Activated naive CD4-positive, alpha-beta T cell treated with anti-CD3 and anti-CD28 coated beads, Interleukin-2, amount 10 ng/mL, durations not matched to agents 7 days and 5 days (primary cell): ENCODE measurements around the gene NAT16.

Experiments used
- CTCF ChIA-PET: fragments of 350-600 bp; sonication (Branson Sonifier 250); formaldehyde crosslinking; loops from one replicate; lab custom pipeline; 2021; ENCODE audit warnings: antibody characterized with exemption; lab: Charles Lee
- DNase-seq: peaks from one replicate; pipeline ENCODE4 v3.0.0-alpha.2; 2020
- H3K27ac Mint-ChIP-seq: one replicate; pipeline ENCODE4 v1.8.0; 2021; ENCODE audit warnings: mild to moderate bottlenecking, moderate library complexity, mixed read lengths
- H3K27me3 Mint-ChIP-seq: one replicate; pipeline ENCODE4 v1.8.0; 2021; ENCODE audit warnings: mild to moderate bottlenecking, mixed read lengths
- H3K36me3 Mint-ChIP-seq: one replicate; pipeline ENCODE4 v1.8.0; 2021; ENCODE audit warnings: mixed read lengths
- H3K4me1 Mint-ChIP-seq: one replicate; pipeline ENCODE4 v1.8.0; 2021; ENCODE audit warnings: mixed read lengths
- H3K4me3 Mint-ChIP-seq: one replicate; pipeline ENCODE4 v1.8.0; 2021; ENCODE audit warnings: mild to moderate bottlenecking, moderate library complexity, mixed read lengths
- H3K9me3 Mint-ChIP-seq: one replicate; pipeline ENCODE4 v1.8.0; 2021; ENCODE audit warnings: mixed read lengths

NAT16 gene

DNA sequence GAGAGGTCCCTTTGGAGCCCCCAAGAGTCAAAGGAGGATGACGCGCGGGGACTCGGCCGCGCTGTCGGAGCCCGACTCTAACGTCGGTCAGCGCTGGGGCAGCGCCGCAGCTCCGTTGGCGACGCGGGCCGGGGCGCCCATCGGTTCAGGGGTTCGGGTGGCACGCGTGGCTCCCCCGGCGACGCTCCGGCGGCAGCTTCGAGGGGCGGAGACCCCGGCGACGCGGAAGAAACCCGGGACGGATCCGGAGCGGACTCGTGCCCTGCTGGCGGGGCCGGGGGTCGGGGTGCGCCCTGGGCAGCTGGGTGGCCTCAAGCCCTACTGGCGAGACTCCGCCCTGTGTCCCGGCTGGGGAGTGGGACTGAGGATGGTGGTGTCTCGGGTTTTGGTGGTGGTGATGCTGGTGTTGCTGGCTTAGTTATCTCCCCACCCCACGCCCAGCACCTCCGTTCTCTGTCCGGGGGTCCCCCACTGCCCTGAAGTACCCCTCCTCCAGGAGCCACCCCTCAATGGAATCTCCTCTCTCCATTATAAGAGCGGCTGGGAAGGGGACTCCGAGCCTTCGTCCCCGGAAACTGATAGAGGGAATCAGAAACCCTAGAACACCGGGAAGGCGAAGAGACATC lies at the start of gene NAT16:
Gene NAT16, minus strand, starts transcription at position 164 of the 626 bp plus-strand sequence. CDS start 5,486 bp downstream, outside the sequence.
- H3K27me3 Mint-ChIP-seq, result peaks cover 77% of the 10 kb centered on the region
- no peaks in the 10 kb centered on the region for H3K36me3 Mint-ChIP-seq
- CTCF ChIA-PET, result interaction anchor here (1.6 to 2.0 kb wide), 3 partner anchors 9 to 36 kb away, joined by 3 to 6 read pairs (median 4); no protein-coding TSS in a partner anchor
- no peaks in the 10 kb centered on the region for H3K9me3 Mint-ChIP-seq
- H3K4me1 Mint-ChIP-seq, result peaks cover 4% of the 10 kb centered on the region
- no peak within 1 kb of the TSS for H3K4me3 Mint-ChIP-seq
- DNase-seq, result no peak
- no peak within 1 kb of the TSS for H3K27ac Mint-ChIP-seq

DNA sequence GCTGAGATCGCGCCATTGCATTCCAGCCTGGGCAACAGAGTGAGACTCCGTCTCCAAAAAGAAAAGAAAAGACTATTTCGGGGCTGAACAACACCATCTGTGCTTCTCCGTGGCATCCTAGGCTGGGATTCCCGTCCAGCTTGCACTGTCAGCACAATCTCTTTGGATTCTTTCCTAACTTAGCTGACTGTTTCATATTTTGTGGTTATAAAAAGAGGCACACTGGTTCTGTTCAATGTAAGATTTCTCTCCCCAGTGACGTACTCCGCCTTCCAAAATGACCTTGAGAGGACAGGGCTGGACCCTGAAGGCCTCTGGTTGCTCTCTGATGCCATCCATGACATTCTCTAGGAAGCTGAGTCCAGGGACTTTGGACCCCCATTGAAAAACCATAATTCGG lies 46.6 kb upstream of the NAT16 start:
- no peaks in the 10 kb centered on the region for H3K27me3 Mint-ChIP-seq
- no peak overlapping the region for H3K27ac Mint-ChIP-seq
- DNase-seq, result no peak
- H3K4me1 Mint-ChIP-seq, result peaks cover 9% of the 10 kb centered on the region
- H3K4me3 Mint-ChIP-seq, result no peak overlapping the region
- H3K9me3 Mint-ChIP-seq, result no peaks in the 10 kb centered on the region
- peaks cover 46% of the 10 kb centered on the region for H3K36me3 Mint-ChIP-seq
- CTCF ChIA-PET, result no interaction called here

DNA sequence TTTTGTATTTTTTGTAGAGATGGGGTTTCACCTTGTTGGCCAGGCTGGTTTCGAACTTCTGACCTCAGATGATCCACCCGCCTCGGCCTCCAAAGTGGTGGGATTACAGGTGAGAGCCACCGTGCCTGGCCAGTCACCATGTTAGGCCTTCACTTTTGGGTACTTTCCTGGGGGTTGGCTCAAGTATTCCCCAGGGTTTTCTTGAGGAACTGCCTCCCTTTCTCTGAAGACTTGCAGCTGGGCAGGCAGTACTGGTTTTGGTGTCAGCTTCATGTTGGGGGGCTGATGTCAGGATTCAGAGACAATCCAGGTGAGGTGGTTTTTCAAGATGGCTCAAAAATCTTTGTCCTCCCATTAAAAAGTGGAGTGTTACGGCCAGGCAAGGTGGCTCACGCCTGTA lies 45.6 kb upstream of the NAT16 start:
- CTCF ChIA-PET, result no interaction called here
- Mint-ChIP-seq H3K36me3 (peaks cover 53% of the 10 kb centered on the region), H3K9me3 (no peaks in the 10 kb centered on the region), H3K4me3 (no peak overlapping the region), H3K4me1 (peaks cover 9% of the 10 kb centered on the region), H3K27ac (no peak overlapping the region), H3K27me3 (no peaks in the 10 kb centered on the region)
- no peak for DNase-seq

DNA sequence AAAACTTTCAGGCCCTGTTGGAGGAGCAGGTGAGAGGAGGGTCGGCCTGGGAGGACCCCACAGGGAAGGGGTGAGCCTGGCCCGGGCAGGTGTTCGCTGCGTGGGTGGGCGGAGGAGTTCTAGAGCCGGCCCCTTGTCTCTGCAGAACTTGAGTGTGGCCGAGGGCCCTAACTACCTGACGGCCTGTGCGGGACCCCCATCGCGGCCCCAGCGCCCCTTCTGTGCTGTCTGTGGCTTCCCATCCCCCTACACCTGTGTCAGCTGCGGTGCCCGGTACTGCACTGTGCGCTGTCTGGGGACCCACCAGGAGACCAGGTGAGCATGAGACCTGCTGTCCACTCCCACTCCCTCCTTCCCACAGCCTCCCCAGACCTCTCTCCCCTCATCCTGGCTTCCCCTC lies 43.4 kb upstream of the NAT16 start:
- Mint-ChIP-seq H3K4me3 (no peak overlapping the region), H3K27me3 (no peaks in the 10 kb centered on the region), H3K9me3 (no peaks in the 10 kb centered on the region), H3K4me1 (peaks cover 24% of the 10 kb centered on the region), H3K36me3 (peaks cover 45% of the 10 kb centered on the region), H3K27ac (peak overlapping the region; percentile 45)
- CTCF ChIA-PET, result no interaction called here
- no peak for DNase-seq

DNA sequence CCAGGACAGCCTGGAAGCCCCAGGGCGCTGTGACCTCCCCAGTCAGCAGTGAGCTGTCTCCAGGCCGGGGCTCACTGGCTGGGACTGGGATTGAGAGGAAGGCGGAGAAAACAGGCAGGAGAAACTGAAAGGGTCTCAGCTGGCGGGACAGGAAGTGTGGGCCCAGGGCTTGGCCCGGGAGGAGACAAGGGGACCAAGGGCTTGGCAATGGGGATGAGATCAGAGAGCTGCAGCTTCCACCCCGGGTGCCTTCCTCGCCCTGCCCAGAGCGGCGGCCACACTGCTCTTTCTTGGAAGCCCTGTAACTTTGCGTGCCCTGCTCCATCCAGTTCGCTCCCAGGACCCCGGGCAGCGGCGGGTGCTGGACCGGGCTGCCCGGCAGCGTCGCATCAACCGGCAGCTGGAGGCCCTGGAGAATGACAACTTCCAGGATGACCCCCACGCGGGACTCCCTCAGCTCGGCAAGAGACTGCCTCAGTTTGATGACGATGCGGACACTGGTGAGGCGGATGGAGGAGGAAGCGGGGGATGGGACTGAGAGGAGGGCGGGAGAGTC lies 42.3 kb upstream of the NAT16 start:
- H3K27me3 Mint-ChIP-seq, result no peaks in the 10 kb centered on the region
- peaks cover 28% of the 10 kb centered on the region for H3K4me1 Mint-ChIP-seq
- no peak overlapping the region for H3K4me3 Mint-ChIP-seq
- H3K9me3 Mint-ChIP-seq, result no peaks in the 10 kb centered on the region
- no peak for DNase-seq
- no peak overlapping the region for H3K27ac Mint-ChIP-seq
- H3K36me3 Mint-ChIP-seq, result peaks cover 44% of the 10 kb centered on the region
- CTCF ChIA-PET, result interaction anchor here (1.0 kb wide), 1 partner anchor 22 kb away, joined by 3 read pairs; no protein-coding TSS in a partner anchor

DNA sequence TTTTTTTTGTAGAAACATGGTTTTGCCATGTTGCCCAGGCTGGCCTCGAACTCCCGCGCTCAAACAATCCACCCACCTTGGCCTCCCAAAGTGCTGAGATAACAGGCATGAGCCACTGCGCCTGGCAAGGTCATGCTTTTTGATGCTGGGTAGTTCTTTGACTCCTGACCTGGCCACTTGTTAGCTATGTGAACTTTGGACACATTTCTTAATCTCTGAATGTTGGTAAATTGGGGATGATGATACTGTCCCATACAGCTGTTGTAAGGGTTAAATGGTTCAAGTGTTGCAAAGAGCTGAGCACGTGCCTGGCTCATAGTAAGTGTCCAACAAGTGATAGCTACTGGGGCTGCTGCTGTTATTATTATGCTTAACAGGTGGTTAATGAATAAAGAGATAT lies 40.2 kb upstream of the NAT16 start:
- CTCF ChIA-PET, result interaction anchor here (4.9 kb wide), 1 partner anchor 24 kb away, joined by 33 read pairs; the partner anchor contains the start of gene FIS1
- no peak for DNase-seq
- Mint-ChIP-seq H3K36me3 (peaks cover 52% of the 10 kb centered on the region), H3K27me3 (no peaks in the 10 kb centered on the region), H3K27ac (no peak overlapping the region), H3K9me3 (no peaks in the 10 kb centered on the region), H3K4me3 (no peak overlapping the region), H3K4me1 (peaks cover 42% of the 10 kb centered on the region)

DNA sequence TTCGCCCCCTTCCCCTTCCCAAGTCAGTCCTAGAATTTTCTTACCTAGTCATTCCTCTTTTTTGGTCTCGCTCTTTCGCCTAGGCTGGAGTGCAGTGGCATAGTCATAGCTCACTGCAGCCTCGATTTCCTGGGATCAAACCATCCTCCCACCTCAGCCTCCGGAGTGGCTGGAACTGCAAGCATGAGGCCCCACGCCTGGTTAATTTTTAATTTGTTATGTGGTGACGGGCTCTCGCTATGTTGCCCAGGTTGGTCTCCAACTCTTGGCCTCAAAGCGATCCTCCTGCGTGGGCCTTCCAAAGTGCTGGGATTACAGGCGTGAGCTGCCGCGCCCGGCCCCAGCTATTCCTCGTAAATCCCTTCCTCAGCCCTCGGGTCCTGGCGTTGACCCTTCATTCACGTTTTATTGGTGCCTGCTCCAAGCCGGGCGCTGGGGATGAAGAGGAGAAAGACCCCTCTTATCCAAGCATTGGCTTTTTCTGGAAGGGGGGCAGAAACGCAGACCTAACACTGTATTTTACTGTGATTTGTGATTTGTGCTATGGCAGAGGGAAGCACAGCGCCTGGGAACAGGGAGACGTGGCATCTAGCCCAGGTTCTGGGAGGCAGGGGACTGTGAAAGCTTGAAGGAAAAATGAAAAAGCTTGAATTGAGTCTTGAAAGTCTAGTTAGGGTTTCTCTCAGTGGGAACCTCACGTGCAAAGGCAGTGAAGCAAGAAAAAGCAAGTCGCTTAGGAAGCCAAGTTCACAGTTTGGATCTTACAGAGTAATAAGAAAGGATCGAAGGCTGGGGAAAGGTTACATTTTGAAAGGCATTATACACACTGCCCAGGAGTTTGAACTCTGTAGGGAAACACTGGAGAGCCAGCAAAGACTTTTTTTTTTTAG lies 38.4 kb upstream of the NAT16 start:
- Mint-ChIP-seq H3K36me3 (peaks cover 45% of the 10 kb centered on the region), H3K4me3 (peak overlapping the region; percentile 96), H3K27me3 (no peaks in the 10 kb centered on the region), H3K27ac (peak overlapping the region; percentile 88), H3K4me1 (peaks cover 45% of the 10 kb centered on the region), H3K9me3 (no peaks in the 10 kb centered on the region)
- CTCF ChIA-PET, result interaction anchor here (0.9 to 4.9 kb wide), 8 partner anchors 14 to 450 kb away, joined by 3 to 33 read pairs (median 3); partner anchors contain the start of gene FIS1
- no peak for DNase-seq

DNA sequence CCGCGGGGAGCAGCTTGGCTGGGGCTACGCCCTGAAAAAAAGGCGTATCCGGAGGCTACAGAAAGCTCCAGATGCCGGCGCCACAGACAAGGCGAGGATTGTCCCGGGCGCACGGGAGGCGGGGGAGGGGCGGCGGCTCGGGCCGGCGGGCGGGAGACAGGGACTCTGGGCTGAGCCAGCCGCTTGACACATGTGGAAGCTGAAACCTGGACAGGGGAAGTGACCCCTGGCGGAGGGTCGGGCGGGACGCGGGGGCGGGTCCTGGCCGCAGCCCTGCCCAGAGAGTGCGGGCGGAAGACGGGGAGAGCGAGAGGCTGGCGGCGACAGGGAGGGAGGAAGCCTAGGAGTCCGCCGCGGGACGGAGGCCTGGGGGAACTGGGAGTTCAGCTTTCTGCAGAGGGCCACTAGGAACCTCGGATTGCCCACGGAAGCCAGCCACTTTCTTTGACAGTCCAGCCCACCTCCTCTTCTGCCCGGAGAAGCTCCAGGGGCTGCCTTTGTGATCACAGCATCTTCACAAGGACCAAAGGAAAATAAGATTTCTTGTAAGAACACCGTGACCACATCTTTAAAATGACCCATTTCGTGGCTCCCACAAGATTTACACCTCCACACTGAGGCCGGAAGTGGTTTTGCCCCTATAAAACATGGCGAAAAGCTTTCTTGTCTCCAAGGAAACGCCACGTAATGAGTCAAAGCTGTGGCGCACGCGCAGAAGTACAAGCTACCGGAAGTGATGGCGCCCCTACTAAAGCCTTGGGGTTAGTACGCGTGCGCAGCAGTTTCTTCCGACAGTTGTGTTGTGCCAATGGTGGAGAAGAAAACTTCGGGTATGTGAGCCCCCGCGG lies 37.5 kb upstream of the NAT16 start, which contains the start of the genes PLOD3 and ZNHIT1:
Gene PLOD3, minus strand, starts transcription at position 194 of the 848 bp plus-strand sequence. CDS start 307 bp downstream, outside the sequence.
Gene ZNHIT1, plus strand, starts transcription at position 778 of the 848 bp plus-strand sequence. Its CDS starts 31 bp downstream, at position 809.
- peaks cover 45% of the 10 kb centered on the region for H3K4me1 Mint-ChIP-seq
- CTCF ChIA-PET, result interaction anchor here (0.9 to 4.9 kb wide), 9 partner anchors 13 to 451 kb away, joined by 3 to 33 read pairs (median 4); partner anchors contain the start of gene FIS1
- H3K36me3 Mint-ChIP-seq, result peaks cover 40% of the 10 kb centered on the region
- H3K9me3 Mint-ChIP-seq, result no peaks in the 10 kb centered on the region
- H3K4me3 Mint-ChIP-seq, result peak within 1 kb of the TSS; percentile 96
- H3K27me3 Mint-ChIP-seq, result no peaks in the 10 kb centered on the region
- peak; percentile 98 for DNase-seq
- peak within 1 kb of the TSS; percentile 88 for H3K27ac Mint-ChIP-seq

DNA sequence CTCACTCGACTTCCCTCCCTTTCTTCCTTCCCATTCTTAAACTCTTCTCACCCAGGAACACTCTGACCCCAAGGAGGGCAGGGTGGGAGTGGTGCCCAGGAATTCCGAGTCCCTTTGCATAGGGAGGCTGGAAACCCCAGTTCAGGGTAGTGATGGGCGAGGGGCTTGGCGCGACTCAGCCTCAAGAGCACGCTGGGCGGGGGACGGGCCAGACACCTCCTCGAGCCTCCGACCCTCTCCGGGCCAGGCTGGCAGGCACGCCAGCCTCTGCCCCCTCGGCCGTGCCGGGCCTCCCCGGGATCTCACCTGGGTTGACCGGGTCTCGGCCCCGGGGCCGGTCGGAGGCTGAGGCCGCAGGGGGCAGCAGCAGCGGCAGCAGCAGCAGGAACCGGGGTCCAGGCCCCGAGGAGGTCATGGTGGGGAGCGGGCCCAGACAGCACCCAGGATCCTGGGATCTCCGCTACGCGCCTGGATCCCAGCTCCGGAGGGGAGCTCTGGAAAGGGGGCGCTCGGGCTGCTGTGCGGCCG lies 36.8 kb upstream of the NAT16 start:
- Mint-ChIP-seq H3K9me3 (no peaks in the 10 kb centered on the region), H3K4me1 (peaks cover 42% of the 10 kb centered on the region), H3K4me3 (peak overlapping the region; percentile 96), H3K27me3 (no peaks in the 10 kb centered on the region), H3K36me3 (peaks cover 37% of the 10 kb centered on the region), H3K27ac (peak overlapping the region; percentile 88)
- DNase-seq, result no peak
- CTCF ChIA-PET, result interaction anchor here (0.9 to 4.9 kb wide), 6 partner anchors 13 to 452 kb away, joined by 3 to 33 read pairs (median 4); partner anchors contain the start of gene FIS1

DNA sequence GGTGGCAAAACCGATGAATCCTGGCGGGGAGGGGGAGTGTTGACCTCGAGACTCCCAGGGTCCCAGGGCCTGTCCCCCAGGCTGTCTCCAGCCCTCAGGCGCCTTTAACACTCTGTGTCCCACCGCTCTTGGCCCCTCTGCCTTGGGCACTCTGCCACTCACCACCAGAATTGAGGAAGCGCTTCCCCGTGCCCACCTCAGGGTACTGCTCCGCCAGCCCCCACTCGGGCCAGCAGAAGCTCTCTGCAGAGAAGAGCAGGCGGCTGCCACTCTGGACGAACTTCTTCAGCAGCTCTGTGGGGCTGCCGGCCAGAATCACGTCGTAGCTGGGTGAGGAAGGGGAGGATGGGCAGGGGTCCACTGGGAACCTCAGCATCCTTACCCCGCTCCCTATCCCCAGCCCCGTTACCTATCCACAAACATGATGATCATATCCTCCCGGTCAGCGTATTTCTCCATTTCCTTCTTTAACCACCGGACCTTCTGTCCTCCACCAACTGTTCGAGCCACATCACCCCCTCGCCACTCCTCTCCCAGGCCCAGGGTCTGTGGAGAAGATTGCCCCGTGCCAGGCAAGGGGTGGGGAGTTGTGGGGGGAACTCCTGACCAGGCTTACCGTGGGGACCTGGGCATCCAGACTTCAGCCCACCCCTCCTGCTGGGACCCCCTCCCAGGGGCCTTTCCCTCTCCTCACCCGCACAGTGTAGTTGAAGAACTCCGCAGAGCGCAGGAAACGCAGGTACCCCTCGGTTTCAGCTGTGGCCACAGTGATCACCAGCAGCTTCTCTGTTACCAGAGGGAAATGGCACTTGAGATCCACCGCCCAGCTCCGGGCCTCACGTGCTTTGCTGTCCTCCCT lies 36.1 kb upstream of the NAT16 start:
- DNase-seq, result peak; percentile 32
- Mint-ChIP-seq H3K27me3 (no peaks in the 10 kb centered on the region), H3K9me3 (no peaks in the 10 kb centered on the region), H3K4me1 (peaks cover 39% of the 10 kb centered on the region), H3K27ac (peak overlapping the region; percentile 83), H3K4me3 (peak overlapping the region; percentile 96), H3K36me3 (peaks cover 33% of the 10 kb centered on the region)
- CTCF ChIA-PET, result interaction anchor here (1.5 to 4.9 kb wide), 2 partner anchors 28 to 36 kb away, joined by 4 to 33 read pairs; partner anchors contain the start of gene FIS1

DNA sequence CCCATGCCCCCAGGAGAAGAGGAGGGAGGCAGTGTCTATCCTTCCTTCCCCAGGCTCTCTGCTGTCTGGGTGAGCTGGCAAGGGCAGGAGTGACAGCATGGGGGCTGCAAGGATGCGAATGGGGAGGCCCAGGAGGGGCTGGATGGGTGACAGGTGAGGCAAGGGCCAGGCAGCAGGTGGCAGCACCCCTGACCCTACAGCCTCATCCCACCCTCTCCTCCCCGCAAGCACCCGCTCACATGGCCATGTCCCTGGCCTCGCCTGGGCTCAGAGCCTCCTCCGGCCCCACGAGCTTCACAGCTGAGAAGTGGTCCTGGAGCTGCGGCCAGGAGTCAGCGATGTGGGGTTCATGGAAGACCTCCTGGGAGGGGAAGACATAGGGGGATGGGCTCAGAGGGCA lies 31.9 kb upstream of the NAT16 start:
- no peak for DNase-seq
- Mint-ChIP-seq H3K36me3 (peaks cover 34% of the 10 kb centered on the region), H3K27me3 (no peaks in the 10 kb centered on the region), H3K4me1 (peaks cover 17% of the 10 kb centered on the region), H3K4me3 (no peak overlapping the region), H3K9me3 (no peaks in the 10 kb centered on the region), H3K27ac (no peak overlapping the region)
- CTCF ChIA-PET, result interaction anchor here (2.2 kb wide), 1 partner anchor 71 kb away, joined by 5 read pairs; no protein-coding TSS in a partner anchor

DNA sequence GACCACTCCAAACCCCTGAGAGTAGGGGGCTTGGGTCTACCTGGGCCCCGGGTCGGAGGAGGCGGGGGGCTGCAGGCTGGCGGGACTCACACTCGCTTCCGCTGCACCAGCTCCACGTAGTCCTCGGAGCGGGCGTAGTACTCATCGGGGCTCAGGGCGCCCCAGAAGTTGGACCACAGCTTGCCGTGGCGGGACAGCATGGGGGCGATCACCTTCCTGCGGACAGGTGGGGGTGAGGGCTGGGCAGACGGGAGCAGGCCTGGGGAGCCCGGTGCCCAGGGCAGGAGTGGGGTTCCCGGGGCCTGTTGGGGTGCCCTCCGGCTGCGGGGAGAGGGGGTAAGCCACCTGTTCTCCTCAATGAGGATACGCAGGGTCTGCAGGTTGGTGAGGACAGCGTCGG lies 31.4 kb upstream of the NAT16 start:
- CTCF ChIA-PET, result interaction anchor here (2.2 kb wide), 1 partner anchor 71 kb away, joined by 5 read pairs; no protein-coding TSS in a partner anchor
- no peak overlapping the region for H3K4me3 Mint-ChIP-seq
- H3K27ac Mint-ChIP-seq, result no peak overlapping the region
- H3K4me1 Mint-ChIP-seq, result peaks cover 14% of the 10 kb centered on the region
- peaks cover 30% of the 10 kb centered on the region for H3K36me3 Mint-ChIP-seq
- no peaks in the 10 kb centered on the region for H3K9me3 Mint-ChIP-seq
- DNase-seq, result no peak
- H3K27me3 Mint-ChIP-seq, result no peaks in the 10 kb centered on the region
